GM19452 (cell line): ENCODE results near the gene SKA3.
"Not testable (repeated sequence)": the region's sequence is repeated elsewhere in the genome, so short reads cannot be mapped to it uniquely, and the experiment has no call there.

Experiments used
- ATAC-seq: cut with Tn5 transposase; IDR thresholded peaks from one replicate; pipeline ENCODE4 v1.9.1; 2021; ENCODE audit not compliant: unreplicated experiment

SKA3 gene

GRCh38 chr13:21176215-21176981 is at the start of gene SKA3, which contains the start of gene MRPL57:
Gene SKA3, minus strand, starts transcription at chr13:21176552. Its CDS starts 75 bp downstream, at chr13:21176477.
Gene MRPL57, plus strand, starts transcription at chr13:21176658. Its CDS starts 259 bp downstream, at chr13:21176917.
- peak; percentile 84 for ATAC-seq

- ATAC-seq = no peak
Observed at GRCh38 chr13:21225082-21225481, 48.7 kb upstream of the SKA3 start.

DNA sequence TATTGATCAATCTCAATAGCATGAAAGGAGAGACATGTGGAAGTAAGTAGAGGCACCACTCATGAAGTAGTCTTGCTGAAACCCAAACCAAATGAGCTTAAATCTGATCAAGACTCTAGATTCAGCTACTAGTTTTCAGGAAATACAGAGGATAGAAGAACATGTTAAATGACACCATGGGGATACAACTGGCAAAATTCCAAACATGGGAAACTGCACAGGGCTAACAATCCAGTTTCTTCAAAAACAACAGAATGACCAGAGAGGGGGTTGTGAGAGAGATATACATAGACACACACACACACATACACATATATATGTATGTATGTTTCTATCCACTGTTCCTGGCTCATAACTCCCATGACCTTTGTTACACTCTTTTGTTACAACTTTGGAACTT is 44.9 kb upstream of the SKA3 start:
- no peak for ATAC-seq

- ATAC-seq = not testable (repeated sequence)
Observed at GRCh38 chr13:21219716-21220115, 43.4 kb upstream of the SKA3 start.

- ATAC-seq = peak; percentile 63
Observed at GRCh38 chr13:21219036-21219381, 42.7 kb upstream of the SKA3 start.

DNA sequence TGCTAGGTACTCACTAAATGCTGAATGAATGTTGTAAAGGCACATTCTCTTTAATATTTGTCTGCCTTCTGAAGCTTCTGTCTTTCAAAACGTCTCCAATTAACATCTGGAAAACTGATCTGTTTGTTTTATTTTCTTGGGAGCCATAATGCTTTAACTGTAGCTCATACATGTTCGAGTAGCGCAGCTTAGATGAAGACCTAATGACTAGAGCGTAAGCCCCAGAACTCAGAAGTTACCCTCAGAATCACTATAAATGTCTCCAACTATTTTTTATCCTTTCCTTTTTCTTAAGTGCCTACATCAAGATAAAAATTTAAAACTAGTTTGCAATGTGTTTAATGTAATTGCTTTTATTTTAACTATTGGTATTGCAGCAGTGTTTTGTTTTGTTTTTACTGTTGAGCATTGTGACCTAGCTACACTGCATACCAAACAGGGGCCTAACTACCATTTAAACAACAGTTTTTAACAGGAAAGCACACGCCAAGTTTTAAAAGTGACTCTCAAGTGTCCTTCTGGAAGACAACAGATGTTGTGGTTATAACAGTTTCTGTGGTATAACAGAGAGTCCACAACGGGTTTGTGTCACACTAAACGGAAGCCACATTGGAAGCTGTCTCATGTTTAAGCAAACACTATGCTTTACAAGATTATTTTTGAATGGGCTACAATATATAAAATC is 42.1 kb upstream of the SKA3 start:
- ATAC-seq = peak; percentile 98

GRCh38 chr13:21216332-21216731 is 40.0 kb upstream of the SKA3 start:
- no peak for ATAC-seq

- not testable (repeated sequence) for ATAC-seq
Observed at GRCh38 chr13:21215419-21215818, 39.1 kb upstream of the SKA3 start.

- ATAC-seq = no peak
Observed at GRCh38 chr13:21212138-21212775, 35.9 kb upstream of the SKA3 start.

- no peak for ATAC-seq
Observed at GRCh38 chr13:21208652-21209154, 32.4 kb upstream of the SKA3 start.

GRCh38 chr13:21202767-21203531 is 26.6 kb upstream of the SKA3 start:
- no peak for ATAC-seq

DNA sequence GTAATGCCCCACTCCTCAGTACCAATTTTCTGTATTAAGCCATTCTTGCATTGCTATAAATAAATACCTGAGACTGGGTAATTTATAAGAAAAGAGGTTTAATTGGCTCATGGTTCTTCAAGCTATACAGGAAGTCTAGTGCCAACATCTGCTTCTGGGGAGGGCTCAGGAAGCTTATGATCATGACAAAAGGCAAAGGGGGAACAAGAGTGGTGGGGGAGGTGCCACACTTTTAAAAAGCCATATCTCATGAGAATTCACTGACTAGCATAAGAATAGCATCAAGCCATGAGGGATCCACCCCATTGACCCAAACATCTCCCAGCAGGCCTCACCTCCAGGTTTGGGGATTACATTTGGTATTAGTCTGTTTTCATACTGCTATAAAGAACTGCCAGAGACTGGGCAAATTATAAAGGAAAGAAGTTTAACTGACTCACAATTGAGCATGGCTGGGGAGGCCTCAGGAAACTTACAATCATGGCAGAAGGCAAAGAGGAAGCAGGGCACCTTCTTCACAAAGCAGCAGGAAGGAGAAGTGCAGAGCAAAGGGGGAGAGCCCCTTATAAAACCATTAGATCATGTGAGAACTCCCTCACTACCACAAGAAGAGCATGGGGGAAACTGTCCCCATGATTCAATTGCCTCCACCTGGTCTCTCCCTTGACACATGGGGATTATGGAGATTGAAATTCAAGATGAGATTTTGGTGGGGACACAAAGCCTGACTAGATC is 25.3 kb upstream of the SKA3 start:
- ATAC-seq = not testable (repeated sequence)

DNA sequence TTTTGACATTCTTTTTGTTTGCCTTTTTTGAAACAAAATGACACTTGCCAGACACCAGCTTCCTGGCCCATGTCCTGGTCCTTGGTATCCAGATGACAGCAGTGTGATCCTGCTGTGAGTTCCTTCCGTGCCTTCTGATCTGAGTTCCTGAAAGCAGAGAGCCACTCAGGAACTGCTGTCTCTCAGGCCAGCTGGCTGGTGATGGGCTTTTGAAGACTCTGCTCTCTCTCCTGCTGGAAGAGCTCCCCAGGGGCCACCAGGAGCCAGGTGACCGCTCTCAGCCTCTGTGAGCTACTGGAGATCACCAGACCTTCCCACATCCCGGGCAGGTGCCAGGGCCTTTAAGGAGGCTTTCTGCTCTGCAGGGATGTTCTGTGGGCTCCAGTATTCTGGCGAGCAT is 22.0 kb upstream of the SKA3 start:
- not testable (repeated sequence) for ATAC-seq

DNA sequence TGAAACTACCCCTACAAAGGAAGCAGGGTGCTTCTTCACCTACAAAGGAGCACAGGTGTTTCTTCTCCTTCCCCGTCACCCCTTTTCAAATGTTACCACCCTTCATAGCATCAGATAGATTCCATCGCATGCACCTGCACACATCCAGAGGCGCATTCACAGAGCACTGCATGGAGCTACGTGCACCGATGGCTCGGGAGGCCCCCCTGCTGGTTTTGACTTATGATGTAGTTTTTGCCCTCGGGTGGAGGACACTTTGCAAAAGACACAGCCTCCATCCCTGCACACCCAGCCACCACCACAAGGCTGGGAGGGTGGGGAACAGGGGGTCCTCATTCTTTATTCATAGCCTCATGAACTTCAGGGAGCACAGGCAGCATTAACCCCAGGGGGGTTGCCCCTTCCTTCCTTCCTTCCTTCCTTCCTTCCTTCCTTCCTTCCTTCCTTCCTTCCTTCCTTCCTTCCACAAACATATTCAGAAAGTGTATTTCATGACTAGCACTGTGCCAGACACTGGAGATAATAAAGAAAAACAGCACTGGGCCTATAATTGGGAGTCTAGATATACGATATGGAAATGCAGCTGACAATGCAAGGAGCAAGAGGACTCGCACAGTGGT is 21.4 kb upstream of the SKA3 start:
- not testable (repeated sequence) for ATAC-seq

GRCh38 chr13:21194756-21195155 is 18.4 kb upstream of the SKA3 start:
- ATAC-seq = not testable (repeated sequence)

- ATAC-seq = not testable (repeated sequence)
Observed at GRCh38 chr13:21186410-21186809, 10.1 kb upstream of the SKA3 start.

DNA sequence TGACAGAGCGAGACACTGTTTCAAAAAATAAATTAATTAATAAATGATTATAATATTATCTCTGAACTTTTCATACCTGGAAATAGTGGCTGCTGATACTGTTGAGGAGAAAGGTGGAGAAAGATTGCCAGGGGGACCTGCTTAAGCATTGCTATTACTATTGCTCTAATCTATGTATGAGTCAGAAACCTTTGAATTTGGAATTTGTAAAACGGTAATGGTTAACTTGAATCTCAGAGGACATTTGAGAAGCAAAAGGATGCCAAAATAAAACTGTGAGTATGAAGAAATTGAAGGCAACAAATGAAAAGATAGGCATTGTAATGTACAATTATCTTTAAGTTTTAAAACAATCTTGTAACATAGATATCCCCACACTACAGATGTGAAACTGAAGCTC is 5.3 kb upstream of the SKA3 start:
- ATAC-seq = no peak

- peak; percentile 28 for ATAC-seq
Observed at GRCh38 chr13:21176982-21177284, 581 bp upstream of the SKA3 start.

DNA sequence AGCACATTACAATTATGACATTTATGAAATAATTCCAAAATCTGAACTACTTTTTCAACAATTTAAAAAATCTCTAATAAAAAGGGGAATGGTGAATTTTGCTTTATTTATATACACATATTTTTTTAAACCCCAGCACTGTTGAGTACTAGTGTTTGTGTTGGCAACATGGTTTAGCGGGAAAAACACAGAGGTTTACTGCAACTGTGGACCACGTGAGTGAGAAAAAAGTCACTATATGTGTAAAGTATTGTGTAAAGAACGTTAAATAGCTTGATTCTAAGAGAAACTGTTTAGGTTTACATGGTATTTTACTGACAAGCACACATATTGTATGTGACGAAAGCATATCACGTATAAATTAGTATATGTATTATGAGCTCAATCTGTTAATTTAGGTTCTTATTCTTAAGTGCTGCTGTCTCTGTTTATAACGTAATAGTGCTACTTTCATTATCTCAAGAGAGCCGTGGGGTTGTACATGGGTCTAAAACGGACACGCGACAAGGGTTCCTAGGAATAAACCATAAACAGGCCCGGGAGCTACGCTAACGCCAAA is 617 bp downstream of the SKA3 start:
- no peak for ATAC-seq

- not testable (repeated sequence) for ATAC-seq
Observed at GRCh38 chr13:21173767-21174166, 2.6 kb downstream of the SKA3 start.
